SJSA1 (cell line): ENCODE results near the gene CAST. TPM values are rescaled to one million over a fixed set of nuclear protein-coding genes. Genes with fewer than 3 reads are reported as not detected.

Experiments
- total RNA-seq: library from RNA; depleted of rRNA; stranded (reverse); fragments of >200 nt; shearing (Covaris generic); gene quantifications from 2 replicates; pipeline ENCODE4 v1.2.3, GENCODE V29; 2014; rRNA removed

CAST gene
- total RNA-seq, 1 experiment from 2014 or later, result 234 TPM

Other genes with a start within 250 kb of the CAST start
- not detected in 2 replicates for gene PCSK1, start 229.1 kb upstream of the CAST start, total RNA-seq
- gene ERAP1, start 145.6 kb downstream of the CAST start, total RNA-seq, result 45.0 and 57.2 TPM in 2 replicates
- gene ERAP2, start 214.1 kb downstream of the CAST start, total RNA-seq, result 25.1 and 33.1 TPM in 2 replicates